Stimulated activated CD8-positive, alpha-beta memory T cell treated with anti-CD3 and anti-CD28 coated beads, Interleukin-2, amount 100 ng/mL, for 48 hours (primary cell): ENCODE data around the gene HEATR5A.
"Not testable (repeated sequence)": the region's sequence is repeated elsewhere in the genome, so short reads cannot be mapped to it uniquely, and the experiment has no call there.

Experiments used
- DNase-seq, 2 donors: peaks; one replicate each; pipeline ENCODE4 v3.0.0-alpha.2; 2020; ENCODE audit warnings: low read depth in 2 of 2

The HEATR5A gene

GRCh38 chr14:31388687-31389413, 31.5 kb downstream of the HEATR5A start:
- DNase-seq, result no peak

DNA sequence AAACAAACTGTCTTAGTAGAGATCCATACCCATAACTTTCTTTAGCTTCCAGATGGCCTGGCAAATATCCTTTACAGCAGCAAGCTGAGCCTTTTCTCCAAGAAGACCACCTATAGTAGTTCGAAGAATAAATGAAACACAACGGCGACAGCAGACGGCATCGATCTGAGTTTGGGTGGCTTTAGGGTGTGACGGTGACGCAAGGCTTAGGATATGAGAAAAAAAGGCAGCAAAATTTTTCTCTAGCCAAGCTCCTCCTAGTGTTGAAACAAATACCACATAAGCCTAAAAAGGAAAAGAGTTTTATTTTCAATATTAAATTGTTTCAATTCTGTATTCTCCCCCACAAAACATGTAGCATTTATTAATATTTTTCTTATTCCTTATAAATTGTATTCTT, 33.3 kb downstream of the HEATR5A start:
- DNase-seq, result no peak

DNA sequence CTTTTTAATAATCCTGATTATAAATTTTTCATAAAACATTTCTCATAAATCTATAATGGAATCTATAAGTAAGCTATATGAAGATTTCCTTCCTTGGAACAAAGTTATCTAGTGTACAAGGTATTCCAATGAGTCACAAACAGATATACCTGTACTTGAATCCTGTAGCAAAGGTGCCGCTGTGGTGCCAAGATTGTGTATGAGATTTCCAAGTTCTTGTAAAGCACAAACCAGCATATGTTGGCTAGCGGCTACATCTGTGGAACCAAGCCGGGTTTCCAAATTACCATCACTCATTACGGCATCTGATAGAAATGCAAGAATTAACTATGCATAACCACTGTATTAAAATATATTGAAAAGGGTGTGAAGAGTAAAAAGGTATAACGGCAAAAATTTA, 34.1 kb downstream of the HEATR5A start:
- DNase-seq, result no peak

DNA sequence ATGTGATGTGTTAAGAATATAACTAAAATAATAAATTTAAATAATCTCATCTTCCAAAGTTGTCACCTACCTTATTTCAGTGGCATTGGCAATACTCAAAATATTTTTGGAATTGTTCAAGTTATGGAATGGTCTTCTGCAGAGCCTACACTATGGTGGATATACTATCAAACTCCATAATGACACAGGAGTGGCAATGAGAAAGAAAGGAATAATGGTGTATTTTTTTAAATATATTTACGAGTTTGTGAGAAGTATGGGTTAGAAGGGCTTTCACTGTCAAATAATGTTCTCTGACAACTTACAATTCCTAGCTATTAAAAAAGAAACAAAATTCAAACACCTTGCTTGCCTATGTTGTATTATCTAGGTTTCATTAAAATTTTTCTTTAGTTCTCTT, 38.1 kb downstream of the HEATR5A start:
- DNase-seq, result no peak

DNA sequence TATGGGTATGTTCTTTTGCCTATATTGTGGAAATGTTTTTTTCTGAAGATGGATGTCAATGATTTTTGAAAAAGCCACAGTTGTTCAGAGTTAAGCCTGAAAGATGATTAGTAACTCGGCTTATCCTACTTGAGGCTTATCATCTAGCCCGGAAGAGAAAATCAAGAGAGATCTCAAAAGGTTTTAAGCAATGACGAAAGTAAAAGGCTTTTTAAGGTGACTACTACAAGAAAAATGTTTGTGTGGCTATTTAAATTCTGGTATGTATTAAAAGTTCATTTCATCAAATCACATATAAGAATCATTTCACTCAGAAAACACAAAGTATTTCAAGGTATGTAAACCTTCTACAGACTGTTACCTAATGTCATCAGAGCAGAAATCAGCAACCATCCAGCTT, 40.2 kb downstream of the HEATR5A start:
- DNase-seq, result no peak

DNA sequence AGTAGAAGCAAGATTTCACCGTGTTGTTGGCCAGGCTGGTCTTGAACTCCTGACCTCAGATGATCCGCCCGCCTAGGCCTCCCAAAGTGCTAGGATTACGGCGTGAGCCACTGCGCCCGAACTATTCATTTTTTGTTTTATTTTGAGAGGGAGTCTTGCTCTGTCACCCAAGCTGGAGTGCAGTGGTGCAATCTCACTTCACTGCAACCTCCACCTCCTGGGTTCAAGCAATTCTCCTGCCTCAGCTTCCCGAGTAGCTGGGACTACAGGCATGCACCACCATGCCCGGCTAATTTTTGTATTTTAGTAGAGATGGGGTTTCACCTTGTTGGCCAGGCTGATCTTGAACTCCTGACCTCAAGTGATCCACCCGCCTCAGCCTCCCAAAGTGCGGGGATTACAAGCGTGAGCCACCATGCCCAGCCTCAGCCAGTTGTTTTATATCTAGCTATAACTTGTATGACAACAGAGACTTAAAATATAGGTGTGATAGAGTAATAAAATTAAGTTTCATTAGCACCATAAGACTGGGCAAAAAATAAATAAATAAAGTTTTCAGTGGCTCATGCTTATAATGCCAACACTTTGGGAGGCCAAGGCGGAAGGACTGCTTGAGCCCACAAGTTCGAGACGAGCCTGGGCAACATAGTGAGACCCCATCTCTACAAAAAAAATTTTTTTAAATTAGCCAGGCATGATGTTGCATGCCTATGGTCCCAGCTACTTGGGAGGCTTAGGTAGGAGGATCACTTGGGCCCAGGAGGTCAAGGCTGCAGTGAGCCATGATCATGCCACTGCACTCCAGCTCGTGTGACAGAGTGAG, 41.0 kb downstream of the HEATR5A start:
- DNase-seq, result not testable (repeated sequence)

- DNase-seq, result no peak
These were observed 42.9 kb downstream of the HEATR5A start for GRCh38 chr14:31377433-31377832.

- no peak for DNase-seq
These were observed 48.7 kb downstream of the HEATR5A start for GRCh38 chr14:31371646-31372045.

GRCh38 chr14:31363331-31364073, 56.8 kb downstream of the HEATR5A start:
- no peak for DNase-seq

DNA sequence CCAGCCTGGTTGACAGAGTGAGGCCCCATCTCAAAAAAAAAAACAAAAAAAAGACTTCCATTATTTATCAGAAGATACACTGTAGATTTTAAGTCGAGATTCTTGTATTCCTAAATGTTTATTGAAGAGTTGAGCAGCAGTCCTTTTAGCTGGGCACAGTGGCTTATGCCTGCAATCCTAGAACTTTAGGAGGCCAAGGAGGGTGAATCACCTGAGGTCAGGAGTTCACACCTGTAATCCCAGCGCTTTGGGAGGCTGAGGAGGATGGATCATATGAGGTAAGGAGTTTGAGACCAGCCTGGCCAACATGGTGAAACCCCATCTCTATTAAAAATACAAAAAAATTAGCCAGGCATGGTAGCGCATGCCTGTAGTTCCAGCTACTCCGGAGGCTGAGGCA, 57.6 kb downstream of the HEATR5A start:
- no peak for DNase-seq

DNA sequence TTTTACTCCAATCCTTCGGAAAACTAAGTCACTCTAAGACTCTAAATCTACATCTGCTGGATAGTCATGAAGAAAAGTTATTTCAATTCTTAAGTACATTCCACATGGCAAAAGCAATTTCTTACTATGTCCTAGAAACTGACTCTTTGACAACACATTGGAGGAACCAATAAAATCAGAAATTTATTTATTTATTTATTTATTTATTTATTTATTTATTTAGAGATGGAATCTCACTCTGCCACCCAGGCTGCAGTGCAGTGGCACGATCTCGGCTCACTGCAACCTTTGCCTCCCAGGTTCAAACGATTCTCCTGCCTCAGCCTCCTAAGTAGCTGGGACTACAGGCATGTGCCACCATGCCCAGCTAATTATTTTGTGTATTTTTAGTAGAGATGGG, 58.6 kb downstream of the HEATR5A start:
- DNase-seq, result not testable (repeated sequence)

DNA sequence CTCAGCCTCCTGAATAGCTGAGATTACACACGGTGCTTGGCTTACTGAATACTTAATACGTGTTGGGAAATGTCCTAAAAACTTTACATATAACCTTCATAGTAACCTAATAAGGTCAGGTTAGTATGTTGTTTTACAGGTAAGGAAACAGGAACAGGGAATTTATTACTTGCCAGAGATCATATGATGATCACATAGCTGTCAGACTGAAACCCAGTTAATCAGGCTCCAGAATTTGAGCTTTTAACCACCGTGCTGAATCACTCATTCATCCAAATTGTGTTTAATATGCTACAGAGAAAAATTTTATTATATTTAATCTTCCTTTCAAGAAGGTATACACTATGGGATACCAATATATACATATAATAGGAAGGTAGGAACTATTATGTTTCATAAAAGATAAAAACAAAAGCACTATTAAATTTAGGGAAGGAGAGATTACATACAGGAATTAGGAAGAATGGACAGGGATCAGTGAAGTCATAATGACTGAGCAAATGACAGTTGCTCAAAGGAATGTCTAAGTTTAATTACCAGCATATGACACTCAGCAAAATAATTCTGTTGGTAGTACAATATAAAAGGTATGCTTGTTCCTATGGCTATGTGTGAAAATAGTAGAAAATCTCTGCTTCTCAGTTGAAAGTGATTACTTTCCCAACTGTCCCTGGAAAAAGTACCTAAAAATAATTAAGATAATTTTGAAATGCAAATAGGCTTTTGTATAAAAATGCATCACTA, 59.3 kb downstream of the HEATR5A start:
- no peak for DNase-seq

GRCh38 chr14:31357279-31357678, 63.1 kb downstream of the HEATR5A start:
- DNase-seq, result no peak

GRCh38 chr14:31346097-31346496, 74.3 kb downstream of the HEATR5A start:
- DNase-seq, result no peak

DNA sequence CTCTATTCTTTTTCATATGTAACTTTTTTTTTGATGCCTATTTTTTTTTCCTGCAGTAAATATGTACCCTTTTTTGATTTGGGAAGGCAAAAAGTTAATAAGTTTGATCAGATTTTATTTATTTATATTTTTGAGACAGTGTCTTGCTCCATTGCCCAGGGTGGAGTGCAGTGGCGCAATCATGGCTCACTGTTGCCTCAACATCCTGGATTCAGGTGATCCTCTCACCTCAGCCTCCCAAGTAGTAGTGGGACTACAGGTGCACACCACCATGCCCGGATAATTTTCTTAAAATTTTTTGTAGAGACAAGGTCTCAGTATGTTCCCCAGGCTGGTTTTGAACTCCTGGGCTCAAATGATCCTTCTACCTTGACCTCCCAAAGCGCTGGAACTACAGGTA, 79.1 kb downstream of the HEATR5A start:
- no peak for DNase-seq

- no peak for DNase-seq
These were observed 79.9 kb downstream of the HEATR5A start for GRCh38 chr14:31340297-31341063.

GRCh38 chr14:31339743-31340142, 80.6 kb downstream of the HEATR5A start:
- no peak for DNase-seq

- DNase-seq, result no peak
These were observed 83.0 kb downstream of the HEATR5A start for GRCh38 chr14:31337331-31337730.

DNA sequence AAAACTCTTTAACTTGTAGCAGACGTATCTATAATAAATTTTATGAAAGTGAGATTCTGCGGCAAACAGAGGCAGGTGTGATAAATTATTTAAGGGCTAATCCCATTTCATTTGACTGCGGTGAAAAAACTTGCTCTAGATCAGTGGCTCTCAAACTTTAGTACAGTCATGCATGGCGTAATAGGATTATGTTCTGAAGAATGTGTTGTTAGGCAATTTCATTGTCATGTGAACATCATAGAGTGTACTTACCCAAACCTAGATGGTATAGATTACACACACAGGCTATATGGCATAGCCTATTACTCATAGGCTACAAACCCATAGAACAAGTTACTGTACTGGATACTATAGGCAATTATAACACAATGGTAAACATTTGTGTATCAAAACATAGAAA, 83.7 kb downstream of the HEATR5A start:
- DNase-seq, result no peak

GRCh38 chr14:31331395-31331794, 89.0 kb downstream of the HEATR5A start:
- DNase-seq, result not testable (repeated sequence)
